HUES6 (cell line): Measurements from ENCODE around the gene VAV2.

Experiments
- H3K27ac ChIP-seq: 2 replicates; pipeline ENCODE4 v1.7.0; 2013; ENCODE audit warnings: low read depth, mild to moderate bottlenecking, low read length, inconsistent platforms
- H3K27me3 ChIP-seq: 2 replicates; pipeline ENCODE4 v1.6.1; 2013; ENCODE audit warnings: low read length; ENCODE audit not compliant: control insufficient read depth, insufficient read depth
- H3K36me3 ChIP-seq: 2 replicates; pipeline ENCODE4 v1.6.1; 2013; ENCODE audit warnings: low read length; ENCODE audit not compliant: control insufficient read depth, insufficient read depth
- H3K4me1 ChIP-seq: 2 replicates; pipeline ENCODE4 v1.6.1; 2013; ENCODE audit warnings: low read length; ENCODE audit not compliant: control insufficient read depth, insufficient read depth
- H3K4me3 ChIP-seq: 2 replicates; pipeline ENCODE4 v1.5.1; 2013; ENCODE audit warnings: low read depth, low read length
- H3K9ac ChIP-seq: one replicate; pipeline ENCODE4 v1.6.1; 2013; ENCODE audit warnings: mild to moderate bottlenecking, low read length
- H3K9me3 ChIP-seq: 2 replicates; pipeline ENCODE4 v1.6.1; 2013; ENCODE audit warnings: low read depth, low read length; ENCODE audit not compliant: control insufficient read depth, insufficient read depth

VAV2 gene

DNA sequence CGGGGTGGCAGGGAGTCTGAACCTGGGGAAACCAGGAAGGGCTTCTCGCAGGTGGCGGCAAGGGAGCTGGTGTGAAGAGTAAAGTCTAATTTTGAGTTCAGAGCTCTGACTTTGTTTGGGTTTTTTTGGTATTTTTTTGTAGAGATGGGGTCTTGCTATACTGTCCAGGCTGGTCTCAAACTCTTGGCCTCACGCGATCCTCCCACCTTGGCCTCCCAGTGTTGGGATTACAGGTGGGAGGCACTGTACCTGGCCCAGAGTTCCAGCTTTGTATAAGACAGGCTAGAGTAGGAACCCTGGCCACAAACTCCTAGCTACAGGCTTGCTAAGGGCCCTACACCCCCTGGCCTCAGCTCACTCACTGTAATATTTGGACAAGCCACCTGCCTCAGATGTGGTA, 148.9 kb downstream of the VAV2 start:
- no peak overlapping the region for H3K4me3 ChIP-seq
- H3K9me3 ChIP-seq = no peaks in the 10 kb centered on the region
- H3K9ac ChIP-seq = no peak overlapping the region
- H3K36me3 ChIP-seq = no peaks in the 10 kb centered on the region
- H3K27ac ChIP-seq = no peak overlapping the region
- peaks cover 33% of the 10 kb centered on the region for H3K4me1 ChIP-seq
- no peaks in the 10 kb centered on the region for H3K27me3 ChIP-seq

DNA sequence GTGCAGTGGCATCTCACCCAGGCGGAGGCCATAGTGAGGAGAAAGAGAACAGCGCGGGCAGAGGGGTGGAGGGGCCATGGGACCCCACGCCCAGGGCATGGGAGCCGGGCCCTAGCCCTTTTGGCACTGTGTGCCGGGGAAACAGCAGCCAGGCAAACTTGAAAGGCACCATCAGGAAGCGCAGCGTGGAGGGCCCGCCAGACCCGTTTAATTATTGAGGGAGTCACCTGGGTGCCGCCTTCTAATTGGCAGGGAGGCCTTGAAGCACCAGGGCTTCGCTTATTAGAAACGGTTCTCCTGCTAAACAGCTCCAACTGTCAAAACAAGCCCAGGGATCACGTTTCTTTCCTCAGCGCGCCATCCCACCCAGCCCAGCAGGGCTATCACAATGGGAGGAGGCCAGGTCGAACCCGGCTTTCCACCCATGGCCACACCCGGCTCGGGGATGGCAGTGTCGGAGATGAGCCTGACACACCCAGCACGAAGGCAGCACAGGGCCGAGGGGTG, 149.3 kb downstream of the VAV2 start:
- no peak overlapping the region for H3K9ac ChIP-seq
- H3K27ac ChIP-seq = no peak overlapping the region
- no peak overlapping the region for H3K4me3 ChIP-seq
- H3K36me3 ChIP-seq = no peaks in the 10 kb centered on the region
- peaks cover 33% of the 10 kb centered on the region for H3K4me1 ChIP-seq
- H3K9me3 ChIP-seq = no peaks in the 10 kb centered on the region
- H3K27me3 ChIP-seq = no peaks in the 10 kb centered on the region

DNA sequence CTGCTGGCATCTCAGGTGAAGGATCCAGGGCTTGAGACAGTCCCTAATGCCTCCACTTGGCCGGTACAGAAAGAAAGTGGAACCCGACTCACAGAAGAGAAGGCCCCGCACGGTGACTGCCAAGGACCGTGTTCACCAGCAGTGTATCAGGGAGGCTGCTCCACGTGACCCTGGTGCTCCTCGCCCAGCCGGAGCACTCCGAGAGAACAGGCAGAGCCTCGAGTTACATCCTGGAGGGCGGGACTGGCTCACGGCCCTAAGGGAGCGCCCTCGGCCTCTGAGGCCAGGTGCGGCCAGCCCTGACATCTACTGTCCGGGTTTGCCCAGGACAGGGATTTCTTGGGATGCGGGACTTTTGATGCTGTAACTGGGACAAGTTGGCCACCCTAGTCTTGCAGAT, 149.9 kb downstream of the VAV2 start:
- Histone ChIP-seq H3K27me3 (no peaks in the 10 kb centered on the region), H3K9me3 (no peaks in the 10 kb centered on the region), H3K4me1 (peaks cover 33% of the 10 kb centered on the region), H3K9ac (no peak overlapping the region), H3K36me3 (no peaks in the 10 kb centered on the region), H3K27ac (no peak overlapping the region), H3K4me3 (no peak overlapping the region)

DNA sequence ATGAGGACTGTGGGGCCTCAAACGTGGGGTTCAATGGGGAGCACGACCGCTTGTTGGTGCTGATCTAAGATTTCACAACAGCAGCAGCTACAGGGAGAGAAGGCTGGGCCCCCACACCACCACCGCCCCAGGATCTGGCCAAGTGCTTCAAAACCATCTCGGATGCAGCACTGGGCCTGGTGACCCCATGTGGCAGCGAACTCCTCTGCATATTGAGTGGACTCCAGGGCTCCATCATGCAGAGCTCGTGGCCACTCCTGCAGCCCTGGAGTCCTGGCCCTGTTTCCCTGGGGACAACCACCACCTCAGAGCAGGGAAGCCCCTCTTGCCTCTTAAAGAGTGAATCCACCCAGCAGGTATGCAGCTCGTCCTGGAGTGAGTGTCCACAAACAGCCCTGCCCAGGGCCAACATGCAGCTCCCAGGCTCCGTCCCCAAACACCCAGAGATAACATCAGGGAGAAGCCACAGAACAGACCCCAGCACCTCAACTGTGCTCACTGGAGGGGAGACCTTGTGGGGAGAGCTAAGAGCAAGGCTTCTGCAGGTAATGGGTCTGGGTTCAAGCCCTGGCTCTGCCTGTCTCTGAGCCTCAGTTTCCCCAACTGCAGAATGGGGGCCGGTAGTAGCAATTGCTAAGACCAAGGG, 150.8 kb downstream of the VAV2 start:
- H3K4me1 ChIP-seq = peaks cover 37% of the 10 kb centered on the region
- no peaks in the 10 kb centered on the region for H3K9me3 ChIP-seq
- no peak overlapping the region for H3K9ac ChIP-seq
- no peak overlapping the region for H3K4me3 ChIP-seq
- no peak overlapping the region for H3K27ac ChIP-seq
- no peaks in the 10 kb centered on the region for H3K27me3 ChIP-seq
- H3K36me3 ChIP-seq = no peaks in the 10 kb centered on the region

DNA sequence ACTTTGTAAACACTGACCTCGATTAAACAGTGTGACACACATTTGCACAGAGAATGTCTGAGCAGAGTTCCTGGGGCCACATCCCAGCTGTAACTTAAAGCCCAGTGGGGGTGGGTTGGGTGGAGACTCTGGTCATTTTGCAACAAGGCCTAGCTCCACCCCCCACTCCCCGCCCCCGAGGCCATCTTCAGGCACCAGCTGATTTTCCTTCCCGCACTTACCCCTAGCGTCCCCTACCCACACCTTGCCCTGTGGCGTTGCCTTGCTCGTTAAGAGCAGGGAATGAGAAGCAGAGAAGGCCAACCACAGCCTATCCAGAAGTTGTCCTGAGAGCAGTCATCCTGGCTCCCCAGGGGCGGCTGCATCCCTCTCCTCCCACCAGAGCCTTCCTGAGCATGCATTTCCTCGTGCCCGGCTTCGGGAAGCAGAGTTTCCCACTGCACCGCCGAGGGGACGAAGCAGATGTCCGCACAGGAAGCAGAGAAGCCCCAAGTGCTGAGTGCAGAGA, 152.2 kb downstream of the VAV2 start:
- Histone ChIP-seq H3K9ac (no peak overlapping the region), H3K36me3 (no peaks in the 10 kb centered on the region), H3K27ac (no peak overlapping the region), H3K27me3 (no peaks in the 10 kb centered on the region), H3K9me3 (no peaks in the 10 kb centered on the region), H3K4me3 (no peak overlapping the region), H3K4me1 (peaks cover 46% of the 10 kb centered on the region)

DNA sequence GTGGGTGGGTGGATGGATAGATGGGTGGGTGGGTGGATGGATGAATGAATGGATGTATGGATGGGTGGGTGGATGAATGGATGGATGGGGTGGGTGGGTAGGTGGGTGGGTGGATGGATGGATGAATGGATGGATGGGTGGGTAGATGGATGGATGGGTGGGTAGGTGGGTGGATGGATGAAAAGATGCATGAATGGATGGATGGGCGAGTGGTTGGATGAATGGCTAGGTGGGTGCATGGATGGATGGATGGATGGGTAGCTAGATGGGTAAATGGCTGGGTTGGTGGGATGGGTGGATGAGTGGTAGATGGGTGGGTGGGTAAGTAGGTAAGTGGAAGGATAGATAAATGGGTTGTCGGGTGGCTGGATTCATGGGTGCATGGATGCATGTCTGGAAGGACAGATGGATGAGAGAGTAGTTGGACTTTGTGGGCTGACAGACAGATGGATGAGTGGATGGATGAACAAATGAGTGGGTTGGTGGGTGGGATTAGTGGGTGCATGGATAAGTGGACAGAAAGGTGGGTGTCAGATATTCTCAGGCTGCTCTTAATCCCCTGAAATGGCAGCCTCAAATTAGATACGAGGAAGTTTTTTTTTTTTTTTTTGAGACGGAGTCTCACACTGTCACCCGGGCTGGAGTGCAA, 153.1 kb downstream of the VAV2 start:
- no peak overlapping the region for H3K4me3 ChIP-seq
- H3K4me1 ChIP-seq = peaks cover 49% of the 10 kb centered on the region
- no peak overlapping the region for H3K9ac ChIP-seq
- H3K27me3 ChIP-seq = no peaks in the 10 kb centered on the region
- no peak overlapping the region for H3K27ac ChIP-seq
- H3K9me3 ChIP-seq = no peaks in the 10 kb centered on the region
- H3K36me3 ChIP-seq = no peaks in the 10 kb centered on the region

DNA sequence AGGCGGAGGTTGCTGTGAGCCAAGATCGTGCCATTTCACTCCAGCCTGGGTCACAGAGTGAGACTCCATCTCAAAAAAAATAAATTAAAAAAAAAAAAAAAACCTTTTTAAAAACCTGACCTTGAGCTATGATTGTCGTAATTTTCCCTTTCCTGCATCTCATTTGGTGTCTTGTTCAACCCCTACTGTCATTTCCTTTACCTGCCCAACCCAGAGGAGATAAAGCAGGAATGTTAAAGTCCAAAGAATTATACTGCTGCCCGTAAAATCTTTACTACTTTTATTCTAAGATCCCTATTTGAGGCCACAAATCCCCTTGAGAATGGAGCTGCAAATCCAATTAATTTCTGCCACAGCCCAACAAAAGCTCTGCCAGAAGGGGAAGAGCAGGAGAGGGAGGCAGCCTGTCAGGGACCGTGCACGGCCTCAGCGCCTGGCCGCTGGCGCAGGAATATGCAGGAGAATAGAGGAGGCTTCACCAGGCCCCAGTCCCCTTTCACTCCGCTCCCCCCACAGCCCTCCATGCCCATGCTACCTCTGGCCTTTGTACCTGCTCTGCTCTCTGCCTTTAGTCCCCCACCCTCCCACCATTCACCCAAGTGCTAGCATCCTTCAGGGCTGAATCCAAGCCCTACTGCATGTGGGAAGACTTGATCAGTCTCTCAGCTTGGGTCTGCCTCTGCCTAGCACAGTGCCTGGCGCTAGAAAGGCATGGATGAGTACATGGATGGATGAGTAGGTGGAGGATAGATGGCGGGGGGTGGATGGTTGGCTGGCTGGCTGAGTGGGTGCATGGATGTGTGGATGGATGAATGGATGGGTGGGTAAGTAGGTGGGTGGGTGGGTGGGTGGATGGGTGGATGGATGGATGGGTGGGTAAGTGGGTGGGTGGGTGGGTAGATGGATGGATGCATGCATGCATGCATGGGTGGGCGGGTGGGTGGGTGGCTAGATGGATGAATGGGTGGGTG, 154.2 kb downstream of the VAV2 start:
- Histone ChIP-seq H3K4me3 (no peak overlapping the region), H3K9ac (no peak overlapping the region), H3K27me3 (no peaks in the 10 kb centered on the region), H3K36me3 (no peaks in the 10 kb centered on the region), H3K9me3 (no peaks in the 10 kb centered on the region), H3K4me1 (peaks cover 49% of the 10 kb centered on the region), H3K27ac (no peak overlapping the region)

DNA sequence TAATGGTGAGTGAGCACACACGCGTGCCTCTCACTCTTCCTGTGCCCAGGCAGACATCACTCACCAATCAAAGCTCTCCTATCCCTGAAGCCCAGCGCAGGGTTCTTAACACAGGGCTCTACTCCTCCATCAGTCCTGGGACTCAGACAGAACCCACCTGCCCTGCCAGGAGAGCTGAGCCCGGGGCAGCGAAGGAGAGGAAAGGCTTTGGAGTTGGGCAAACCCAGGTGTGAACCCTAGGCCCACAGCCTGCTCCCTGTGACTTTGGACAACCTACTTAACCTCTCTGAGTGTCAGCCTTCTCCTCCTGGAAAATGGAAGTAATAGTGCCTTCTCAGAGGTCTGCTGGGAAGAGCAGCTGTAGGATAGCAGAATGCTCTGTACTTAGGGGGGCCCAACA, 155.3 kb downstream of the VAV2 start:
- H3K27me3 ChIP-seq = no peaks in the 10 kb centered on the region
- no peak overlapping the region for H3K27ac ChIP-seq
- no peak overlapping the region for H3K9ac ChIP-seq
- no peaks in the 10 kb centered on the region for H3K9me3 ChIP-seq
- peaks cover 41% of the 10 kb centered on the region for H3K4me1 ChIP-seq
- H3K36me3 ChIP-seq = peaks cover 5% of the 10 kb centered on the region
- no peak overlapping the region for H3K4me3 ChIP-seq

DNA sequence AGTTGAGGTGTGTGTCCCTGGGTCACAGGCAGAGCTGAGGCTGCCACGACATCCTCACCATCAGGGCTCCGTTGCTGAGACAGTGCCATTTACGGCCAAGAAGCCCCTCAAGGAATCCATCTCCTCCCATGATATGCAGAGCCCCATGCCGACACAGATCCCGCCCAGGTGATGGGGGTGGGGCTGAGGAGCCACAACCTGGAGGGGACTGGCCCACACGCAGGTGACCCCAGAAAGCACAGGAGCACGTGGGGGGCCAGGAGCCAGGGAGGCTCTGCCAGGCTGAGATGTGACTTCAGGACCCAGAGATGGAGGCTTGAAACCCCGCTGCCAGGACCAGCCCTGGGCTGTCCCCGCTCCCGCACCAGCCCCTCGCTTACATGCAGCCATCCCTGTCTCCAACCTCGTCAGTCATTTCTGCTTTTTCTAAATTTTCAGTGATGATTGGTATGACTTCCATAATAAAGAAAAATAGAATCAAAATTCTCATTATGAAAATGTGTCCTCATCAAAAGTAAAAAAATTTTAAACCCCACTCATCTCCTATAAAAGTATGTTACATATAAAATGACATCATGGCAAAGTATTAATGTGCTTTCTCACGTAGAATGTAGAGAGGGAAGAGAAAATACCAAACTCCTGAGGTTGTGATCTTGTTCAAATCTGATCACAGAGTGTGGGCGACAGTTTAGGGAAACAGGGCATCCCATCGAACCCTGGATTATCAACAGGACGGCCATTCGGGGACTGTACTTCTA, 155.9 kb downstream of the VAV2 start:
- Histone ChIP-seq H3K36me3 (peaks cover 5% of the 10 kb centered on the region), H3K4me1 (peaks cover 35% of the 10 kb centered on the region), H3K9me3 (no peaks in the 10 kb centered on the region), H3K4me3 (no peak overlapping the region), H3K27me3 (no peaks in the 10 kb centered on the region), H3K9ac (no peak overlapping the region), H3K27ac (no peak overlapping the region)

DNA sequence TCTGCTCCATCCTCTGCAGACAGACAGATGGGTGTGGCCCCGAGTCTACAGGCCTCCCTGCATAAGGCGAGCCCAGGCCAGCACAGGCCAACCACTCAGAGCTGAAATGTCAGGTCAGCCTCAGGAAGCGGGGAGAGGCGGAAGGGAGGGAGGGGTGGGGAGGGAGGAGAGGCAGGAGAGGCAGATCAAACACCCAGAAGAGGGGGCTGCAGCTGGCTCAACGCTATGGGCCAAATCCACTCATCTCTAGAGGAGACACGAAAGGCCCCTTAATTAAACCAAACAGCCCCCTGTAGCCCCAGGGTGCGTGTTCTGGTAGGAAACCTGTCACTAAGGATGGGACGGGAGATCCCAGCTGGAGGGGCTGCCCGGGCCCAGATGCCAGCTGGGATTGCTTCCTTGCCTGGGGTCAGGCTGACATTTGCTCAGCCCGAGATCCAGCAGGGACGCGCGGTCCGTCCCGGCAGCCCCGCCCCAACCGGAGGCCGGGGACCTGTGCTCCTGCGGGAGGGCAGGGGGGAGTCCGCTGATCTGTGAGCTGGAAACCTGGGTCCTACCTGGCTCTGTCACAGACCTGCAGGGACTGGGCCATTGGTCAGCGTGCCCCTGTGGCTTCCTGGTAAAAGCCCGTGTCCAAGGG, 156.7 kb downstream of the VAV2 start:
- Histone ChIP-seq H3K4me1 (peaks cover 27% of the 10 kb centered on the region), H3K4me3 (no peak overlapping the region; the same call in 1 of the 2 replicates), H3K27me3 (no peaks in the 10 kb centered on the region), H3K27ac (no peak overlapping the region), H3K36me3 (peaks cover 11% of the 10 kb centered on the region), H3K9me3 (no peaks in the 10 kb centered on the region), H3K9ac (no peak overlapping the region)
